DLD1 (cell line): ENCODE measurements around the gene PARVB.

Experiments used
- in situ Hi-C: cut with HindIII; loops from 2 replicates; pipeline ENCODE4 v1.10.0; 2017; ENCODE audit warnings: low sequenced_read_pairs

PARVB gene

DNA sequence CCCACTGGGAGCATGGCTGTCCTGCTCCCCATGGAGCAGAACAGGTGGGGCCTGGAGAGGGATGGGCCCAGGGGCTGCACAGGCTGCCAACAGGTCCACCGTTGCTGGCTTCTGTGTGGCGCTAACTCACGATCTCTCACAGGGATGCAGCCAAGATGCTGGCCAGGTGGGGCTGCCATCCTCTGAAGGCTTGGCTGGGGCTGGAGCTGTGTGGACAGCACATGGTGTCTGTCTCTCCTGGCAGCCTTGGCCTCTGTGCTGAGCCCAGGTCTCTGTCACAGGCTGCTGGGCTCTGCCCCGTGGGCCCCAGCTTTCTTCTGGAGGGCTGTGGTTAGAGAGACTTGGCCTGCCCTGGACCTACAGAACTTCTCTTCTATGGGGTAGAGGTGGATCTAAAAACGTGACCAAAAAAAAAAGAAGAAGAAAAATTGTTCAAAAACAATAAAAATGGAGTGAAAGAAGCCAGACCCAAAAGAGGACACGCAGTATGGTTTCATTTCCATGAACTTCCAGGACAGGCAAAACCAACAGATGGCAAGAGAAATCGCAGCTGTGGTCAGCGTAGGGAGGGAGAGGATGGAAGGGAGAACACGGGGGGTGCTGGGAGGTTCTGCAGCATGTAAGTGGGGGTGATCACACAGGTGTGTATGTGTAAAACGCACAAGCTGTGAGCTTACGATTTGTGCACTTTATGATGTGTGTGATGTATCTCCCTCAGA is 168.9 kb downstream of the PARVB start:
- in situ Hi-C loops = no loop called here

DNA sequence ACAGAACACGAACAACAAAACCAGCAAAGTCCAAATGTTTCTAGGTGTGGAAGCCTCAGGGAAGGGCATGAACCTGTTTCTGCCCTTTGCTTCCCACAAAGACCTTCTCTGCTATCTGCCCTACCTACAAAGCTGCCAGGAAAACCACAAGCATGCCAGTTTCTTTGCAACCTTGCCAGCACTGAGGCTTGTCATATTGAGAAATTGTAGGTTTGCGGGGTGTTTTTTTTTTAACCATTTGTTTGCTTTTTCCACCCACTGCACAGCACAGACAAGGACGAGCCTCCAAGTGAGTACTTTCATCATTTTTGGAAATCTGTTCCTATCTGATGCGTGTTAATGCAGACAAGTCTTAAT is 169.4 kb downstream of the PARVB start:
- in situ Hi-C loops = no loop called here

DNA sequence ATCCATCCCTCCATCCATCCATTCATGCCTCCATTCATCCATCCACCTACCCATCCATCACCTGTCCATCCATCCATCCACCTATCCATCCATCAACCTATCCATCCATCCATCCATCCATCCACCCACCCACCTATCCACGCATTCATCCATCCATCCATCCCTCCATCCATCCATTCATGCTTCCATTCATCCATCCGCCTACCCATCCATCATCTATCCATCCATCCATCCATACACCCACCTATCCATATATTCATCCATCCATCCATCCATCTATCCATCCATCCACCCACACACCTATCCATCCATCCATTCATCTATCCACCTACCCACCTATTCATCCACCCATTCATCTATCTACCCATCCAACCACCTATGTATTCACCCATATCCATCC is 170.5 kb downstream of the PARVB start:
- in situ Hi-C loops = no loop called here

GRCh38 chr22:44195189-44195871 is 171.2 kb downstream of the PARVB start:
- in situ Hi-C loops = no loop called here

DNA sequence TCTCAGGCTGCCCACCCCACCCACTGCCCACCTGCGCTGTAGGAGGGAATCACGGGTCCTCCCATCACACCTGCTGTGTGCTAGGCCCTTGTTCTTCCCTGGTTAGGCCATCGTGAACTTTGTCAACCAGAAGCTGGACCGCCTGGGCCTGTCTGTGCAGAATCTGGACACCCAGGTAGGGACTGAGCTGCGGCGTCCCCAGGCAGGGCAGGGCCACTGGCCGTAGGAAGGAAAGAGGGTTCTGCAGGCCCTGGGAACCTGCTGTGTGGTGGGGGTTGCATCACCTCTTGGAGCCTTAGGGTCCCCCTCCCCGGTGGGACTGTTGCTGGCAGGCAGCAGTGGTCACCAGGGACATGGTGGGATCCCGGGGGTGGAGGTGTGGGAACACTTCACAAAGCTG is 172.1 kb downstream of the PARVB start:
- in situ Hi-C loops = no loop called here

GRCh38 chr22:44196731-44197131 is 172.6 kb downstream of the PARVB start:
- in situ Hi-C loops = no loop called here

GRCh38 chr22:44197271-44197670 is 173.2 kb downstream of the PARVB start:
- in situ Hi-C loops = no loop called here

DNA sequence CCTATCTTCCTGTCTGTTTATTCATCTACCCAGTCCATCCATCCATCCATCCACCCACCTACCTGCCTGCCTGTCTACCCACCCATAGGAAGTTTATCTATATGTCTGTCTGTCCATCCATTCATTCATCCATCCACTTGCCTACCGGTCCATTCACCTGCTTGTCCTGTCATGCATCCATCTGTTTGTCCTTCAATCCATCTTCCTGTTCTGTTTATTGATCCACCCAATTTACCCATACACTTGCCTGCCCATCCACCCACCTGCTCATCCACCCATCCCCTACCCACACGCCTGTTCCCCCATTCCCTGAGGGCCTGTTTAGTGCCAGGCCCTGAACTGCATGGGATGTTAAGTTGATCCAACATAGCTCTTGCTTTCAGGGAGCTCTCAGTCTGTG is 175.1 kb downstream of the PARVB start:
- in situ Hi-C loops = no loop called here

DNA sequence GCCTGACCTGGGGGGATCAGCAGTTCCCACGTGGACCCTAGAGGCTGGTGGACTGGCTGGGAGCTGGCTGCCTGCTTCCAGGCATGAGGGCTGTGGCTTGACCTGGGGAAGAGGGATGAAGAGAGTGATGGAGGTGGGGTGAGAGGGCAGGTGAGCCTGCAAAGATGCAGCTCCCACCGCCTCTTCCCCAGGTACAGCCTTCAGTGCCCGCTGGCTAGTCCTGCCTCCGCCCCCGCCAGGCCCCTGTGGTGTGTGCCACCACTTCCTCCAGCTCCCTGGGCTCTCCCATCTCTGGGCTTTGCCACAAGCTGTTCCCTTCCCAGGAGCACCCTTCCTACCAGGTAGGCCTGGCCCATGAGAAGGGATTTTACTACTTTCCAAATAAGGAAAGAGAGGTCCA is 175.8 kb downstream of the PARVB start:
- in situ Hi-C loops = no loop called here

- in situ Hi-C loops = no loop called here
These were observed 176.3 kb downstream of the PARVB start for GRCh38 chr22:44200451-44200850.

- in situ Hi-C loops = no loop called here
These were observed 176.9 kb downstream of the PARVB start for GRCh38 chr22:44200855-44201550.

DNA sequence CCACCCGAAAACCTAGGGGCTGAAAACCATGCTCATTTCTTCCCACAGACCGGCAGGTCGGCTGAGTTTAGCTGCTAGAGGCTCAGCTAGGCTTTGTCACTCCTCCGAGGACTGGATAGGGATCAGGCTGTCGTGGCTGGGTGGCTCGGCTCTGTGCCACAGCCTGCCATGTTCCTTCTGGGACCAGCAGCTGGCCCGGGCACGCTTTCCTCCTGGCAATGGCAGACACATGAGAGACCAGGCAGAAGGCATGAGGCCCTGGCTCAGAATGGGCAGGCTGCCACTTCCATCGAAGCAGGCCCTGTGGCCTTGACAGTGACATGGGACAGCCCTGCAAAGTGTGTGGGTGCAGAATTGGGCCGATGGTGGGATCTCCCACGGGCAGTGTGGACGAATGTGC is 177.6 kb downstream of the PARVB start:
- in situ Hi-C loops = no loop called here

DNA sequence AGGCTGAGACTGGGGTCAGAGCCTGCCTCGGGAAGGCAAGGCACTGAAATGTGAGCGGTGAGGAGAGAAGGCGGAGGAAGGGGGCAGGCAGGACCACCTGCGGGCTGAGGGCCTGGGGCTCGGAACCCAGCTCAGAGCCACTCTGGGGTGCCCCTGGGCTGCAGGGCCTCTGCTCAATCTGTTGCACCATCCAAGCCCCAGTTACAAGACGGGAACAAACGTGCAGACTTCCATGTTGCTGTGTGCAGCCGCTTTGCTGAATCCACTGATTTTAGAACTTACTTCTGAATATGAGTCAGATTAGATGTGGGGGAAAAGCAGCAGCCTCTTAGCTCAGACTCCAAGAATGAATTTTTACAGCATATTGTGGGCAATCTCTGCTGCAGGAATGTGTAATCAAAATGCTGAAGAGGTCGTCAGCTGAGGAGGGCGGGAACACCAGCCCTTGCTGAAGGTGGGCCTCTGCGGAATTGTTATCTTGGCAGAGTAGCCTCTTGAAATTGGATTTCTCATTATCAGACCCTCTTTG is 178.2 kb downstream of the PARVB start:
- in situ Hi-C loops = no loop called here

DNA sequence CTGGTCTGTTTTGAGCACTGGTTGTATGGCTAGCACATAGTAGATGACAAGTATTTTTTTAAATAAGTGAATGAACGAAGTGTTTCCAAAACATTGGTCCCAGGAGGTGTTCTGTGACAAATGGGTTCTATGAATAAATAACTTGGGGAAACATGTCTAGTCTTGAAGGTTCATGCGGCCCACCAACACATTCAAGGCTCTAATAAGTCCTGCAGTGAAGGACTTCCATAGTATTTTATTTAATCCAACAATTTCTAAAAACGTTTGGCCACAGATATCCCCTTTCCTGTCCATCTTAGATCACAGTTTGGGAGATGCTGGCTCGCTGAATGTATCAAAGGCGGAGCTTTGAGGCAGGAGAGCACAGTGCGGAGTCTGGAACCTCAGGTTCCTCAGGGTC is 179.1 kb downstream of the PARVB start:
- in situ Hi-C loops = no loop called here

DNA sequence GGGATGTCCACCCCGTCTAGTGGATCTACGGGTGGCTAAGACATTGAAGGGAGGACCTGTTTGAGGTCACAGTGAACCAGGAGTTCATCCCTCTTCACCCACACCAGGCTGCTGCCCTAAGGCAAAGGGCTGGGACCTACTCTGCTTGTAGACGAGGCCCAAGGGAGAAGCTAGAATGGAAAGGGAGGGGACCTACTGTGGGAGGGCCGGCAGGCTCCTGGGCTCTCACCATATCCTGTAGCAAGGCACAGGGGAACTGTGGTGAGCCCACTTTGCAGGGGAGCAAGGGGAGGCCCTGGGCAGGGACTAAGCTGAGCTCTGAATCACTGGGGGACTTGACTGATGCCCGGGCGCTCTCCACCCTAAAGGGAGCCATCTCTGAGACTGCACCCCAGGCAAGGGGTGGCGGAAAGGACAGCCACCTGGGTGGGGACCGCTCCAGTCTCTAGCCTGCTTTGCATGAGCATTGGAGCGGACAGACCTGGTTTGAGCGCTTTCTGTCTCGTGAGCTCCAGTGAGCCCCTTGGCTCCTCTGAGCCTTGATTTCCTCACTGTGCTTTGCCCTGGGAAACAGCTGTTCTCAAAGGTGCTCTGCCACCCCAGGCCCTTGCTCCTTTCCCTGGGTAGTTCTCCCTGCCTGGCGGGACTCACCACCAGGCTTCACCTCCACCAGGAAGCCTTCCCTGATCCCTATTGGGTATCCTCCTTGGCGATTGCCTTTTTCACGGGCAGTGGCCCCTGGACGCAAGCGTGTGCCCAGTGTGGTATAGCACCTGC is 180.8 kb downstream of the PARVB start:
- in situ Hi-C loops = no loop called here

- in situ Hi-C loops = no loop called here
These were observed 181.6 kb downstream of the PARVB start for GRCh38 chr22:44205516-44206329.

DNA sequence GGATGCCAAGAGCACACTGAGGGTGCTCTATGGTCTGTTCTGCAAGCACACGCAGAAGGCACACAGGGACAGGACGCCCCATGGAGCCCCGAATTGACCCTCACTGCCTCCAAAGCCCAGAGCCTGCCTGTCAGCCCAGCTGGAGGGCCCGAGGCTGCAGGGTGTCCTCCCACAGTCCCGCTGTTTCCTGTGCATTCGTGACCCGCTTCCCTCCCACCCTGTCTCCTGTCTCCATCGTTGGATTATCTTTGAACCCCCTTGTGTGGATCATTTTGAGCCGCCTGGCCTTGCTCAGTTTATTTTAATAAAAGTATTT is 182.2 kb downstream of the PARVB start:
- in situ Hi-C loops = no loop called here

DNA sequence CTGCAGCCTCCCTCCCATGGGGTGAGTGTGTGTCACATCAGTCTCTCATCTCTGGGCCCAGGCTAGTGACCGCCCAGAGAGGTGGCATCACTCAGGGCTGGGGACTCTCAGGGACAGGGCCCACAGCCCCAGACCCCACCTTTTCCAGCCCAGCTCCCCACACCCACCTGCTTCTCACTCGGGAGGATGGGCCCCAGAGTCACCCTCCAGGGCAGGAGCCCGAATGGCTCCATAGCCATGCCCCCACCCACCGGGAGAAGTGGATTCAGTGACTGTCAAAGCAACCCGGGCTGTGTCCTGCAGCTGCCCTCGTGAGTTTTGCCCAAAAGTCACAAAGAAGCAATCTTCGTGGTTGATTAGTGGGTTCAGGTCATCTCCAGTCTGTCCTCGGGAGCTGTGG is 182.6 kb downstream of the PARVB start:
- in situ Hi-C loops = no loop called here

GRCh38 chr22:44207173-44207980 is 183.3 kb downstream of the PARVB start:
- in situ Hi-C loops = no loop called here

DNA sequence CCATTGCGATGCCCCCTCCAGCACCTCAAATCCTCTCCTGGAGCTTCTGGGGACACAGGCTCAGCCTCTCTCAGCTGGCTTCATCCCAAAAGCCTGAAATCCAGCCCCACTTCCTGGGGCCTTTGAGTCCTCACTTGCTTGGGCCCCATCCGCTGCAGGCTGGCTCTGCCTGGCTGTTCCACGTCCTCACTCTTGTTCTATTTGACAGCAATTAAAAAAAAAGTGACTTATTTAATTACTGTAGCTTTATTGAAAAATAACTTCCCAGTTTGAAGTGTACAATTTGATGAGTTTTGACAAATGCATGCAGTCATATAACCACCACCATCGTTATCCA is 183.8 kb downstream of the PARVB start:
- in situ Hi-C loops = no loop called here
